H1 (cell line): ENCODE measurements around the gene RELN. TPM values are rescaled to one million over a fixed set of nuclear protein-coding genes. Genes with fewer than 3 reads are reported as not detected.

Experiments
- EZH2 ChIP-seq: fragments of 200-600 bp; sonication (generic); IDR thresholded peaks from 2 replicates; pipeline ENCODE4 v1.7.1; 2012; ENCODE audit warnings: low read depth, mild to moderate bottlenecking, moderate library complexity, low read length, inconsistent platforms; ENCODE audit not compliant: severe bottlenecking
- HDAC6 ChIP-seq: IDR thresholded peaks from one replicate; pipeline ENCODE4 v1.7.1; 2012; ENCODE audit warnings: low read depth, mild to moderate bottlenecking, inconsistent platforms, low read length, moderate library complexity
- KDM4A ChIP-seq: IDR thresholded peaks from one replicate; pipeline ENCODE4 v1.7.1; 2012; ENCODE audit warnings: low read depth, mild to moderate bottlenecking, moderate library complexity, low read length, inconsistent platforms; ENCODE audit not compliant: severe bottlenecking
- MAFK ChIP-seq: IDR thresholded peaks from 2 replicates; pipeline ENCODE4 v1.6.1; 2012; ENCODE audit warnings: low read depth, mild to moderate bottlenecking, improper control_type of control experiment, low read length
- NANOG ChIP-seq: IDR thresholded peaks from 2 replicates; pipeline ENCODE4 v1.6.1; 2011; ENCODE audit warnings: low read length, low read depth, mild to moderate bottlenecking, inconsistent platforms; ENCODE audit not compliant: insufficient read depth, poor library complexity, severe bottlenecking
- USF2 ChIP-seq: IDR thresholded peaks from 2 replicates; pipeline ENCODE4 v1.6.1; 2011; ENCODE audit warnings: low read length, improper control_type of control experiment
- polyA plus RNA-seq, 7 experiments: library from polyadenylated mRNA; depleted of rRNA in 3 of 7; stranded (reverse) in 5 of 7; unstranded in 2 of 7; fragments of >200 nt in 5 of 7; fragments of 200-250 nt in 2 of 7; gene quantifications; 1 replicate in 5 of 7; 2 replicates in 1 of 7; 4 replicates in 1 of 7; pipeline versions ENCODE4 v1.2.1 to v1.2.3, GENCODE V29; 2011 to 2013; ENCODE audit warnings: missing spikeins in 2 of 7, mixed read lengths in 2 of 7
- total RNA-seq: library from RNA; stranded (reverse); fragmentation: NEBNext Ultra II Directional; extraction: Animal tissue kit (Norgen Biotek cat#: 25700); gene quantifications from 2 replicates; pipeline ENCODE4 v1.2.1, GENCODE V29; 2021

Gene RELN
- total and polyA plus RNA-seq, 2 of the 8 experiments (the other 6 are each of a cell fraction or from before 2014, with no cell fraction given) = 0.03 to 0.07 TPM

DNA sequence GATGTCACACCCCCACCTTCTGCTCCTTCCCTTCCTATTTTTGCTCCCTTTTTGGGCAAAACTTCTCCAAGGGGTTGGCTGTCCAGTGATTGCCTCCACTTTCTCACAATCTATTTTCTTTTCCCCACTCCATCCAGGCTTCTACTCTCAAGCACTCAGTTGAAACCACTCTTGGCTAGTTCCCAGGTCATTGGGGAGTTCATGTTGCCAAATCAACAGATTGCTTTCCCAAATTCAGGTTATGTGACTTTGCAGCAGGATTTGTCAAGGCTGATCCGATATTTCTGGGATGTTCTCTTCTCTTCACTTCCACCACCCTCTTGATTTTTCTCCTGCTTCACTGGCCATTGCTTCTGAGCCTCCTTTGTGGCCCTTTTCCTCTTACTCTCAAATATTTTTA is 284.8 kb downstream of the RELN start (continued):
- TF ChIP-seq USF2 (no peak), HDAC6 (no peak), EZH2 (no peak), MAFK (no peak), NANOG (no peak), KDM4A (no peak)
